ENCODE data around the gene SLC4A1AP. TPM values are rescaled to one million over a fixed set of nuclear protein-coding genes. Genes with fewer than 3 reads are reported as not detected.

SLC4A1AP gene
- total and polyA plus RNA-seq, 10 of the 15 experiments (the other 5 are each of a cell fraction or from before 2014, with no cell fraction given) = 6.5 to 30.1 (median 21.5) TPM

GRCh38 chr2:27663285-27664153 is at the start of gene SLC4A1AP, which contains the start of gene SUPT7L (continued):
- TF ChIP-seq ZBTB40 (IDR thresholded peaks at IDR 0.05; ENCODE audit: borderline replicate concordance) (peak; percentile 100), MXI1 (IDR thresholded peaks at IDR 0.05; ENCODE audit: low read depth, low read length) (no peak; the same call in 1 of the 2 replicates), BCL3 (IDR thresholded peaks at IDR 0.05; ENCODE audit: borderline replicate concordance, insufficient read depth, low read depth, low read length, poor library complexity, severe bottlenecking) (no peak), IRF4 (IDR thresholded peaks at IDR 0.05; ENCODE audit: low read depth, low read length) (peak; percentile 89), RAD51 (IDR thresholded peaks at IDR 0.05) (peak; percentile 43; the same call in 1 of the 2 replicates), ZBTB33 (IDR thresholded peaks at IDR 0.05) (no peak), GATAD2B (conservative IDR thresholded peaks at IDR 0.05; ENCODE audit: low read depth) (0 out of 2 replicates have a peak, but pooled peaks have one; percentile 39), SIX5 (IDR thresholded peaks at IDR 0.05; ENCODE audit: low read depth, low read length, severe bottlenecking) (peak; percentile 55), RFX5 (IDR thresholded peaks at IDR 0.05; ENCODE audit: low read depth, low read length) (no peak; the same call in 1 of the 2 replicates), ZNF687 (IDR thresholded peaks at IDR 0.05) (peak; percentile 87), MLLT1 (IDR thresholded peaks at IDR 0.05) (peak; percentile 87), BACH1 (IDR thresholded peaks at IDR 0.05; ENCODE audit: borderline replicate concordance) (peak; percentile 59), ZNF24 (IDR thresholded peaks at IDR 0.05) (no peak; the same call in 1 of the 2 replicates), NFYA (IDR thresholded peaks at IDR 0.05; ENCODE audit: borderline replicate concordance, low read depth, low read length) (no peak), FOXM1 (IDR thresholded peaks at IDR 0.05; ENCODE audit: low read depth, low read length) (0 out of 2 replicates have a peak, but pooled peaks have one; percentile 12)
